ENCODE results near the gene ZNF575.

GRCh38 chr19:43486412-43486811 lies 46.6 kb upstream of the ZNF575 start:
- TF ChIP-seq CTCF (IDR thresholded peaks at IDR 0.05; ENCODE audit: insufficient read depth, low read depth, low read length), result no peak
- no peak for TF ChIP-seq EZH2 (IDR thresholded peaks at IDR 0.05; ENCODE audit: insufficient read depth, low read length)
